Measurements from ENCODE around the gene COA8.

COA8 gene

DNA sequence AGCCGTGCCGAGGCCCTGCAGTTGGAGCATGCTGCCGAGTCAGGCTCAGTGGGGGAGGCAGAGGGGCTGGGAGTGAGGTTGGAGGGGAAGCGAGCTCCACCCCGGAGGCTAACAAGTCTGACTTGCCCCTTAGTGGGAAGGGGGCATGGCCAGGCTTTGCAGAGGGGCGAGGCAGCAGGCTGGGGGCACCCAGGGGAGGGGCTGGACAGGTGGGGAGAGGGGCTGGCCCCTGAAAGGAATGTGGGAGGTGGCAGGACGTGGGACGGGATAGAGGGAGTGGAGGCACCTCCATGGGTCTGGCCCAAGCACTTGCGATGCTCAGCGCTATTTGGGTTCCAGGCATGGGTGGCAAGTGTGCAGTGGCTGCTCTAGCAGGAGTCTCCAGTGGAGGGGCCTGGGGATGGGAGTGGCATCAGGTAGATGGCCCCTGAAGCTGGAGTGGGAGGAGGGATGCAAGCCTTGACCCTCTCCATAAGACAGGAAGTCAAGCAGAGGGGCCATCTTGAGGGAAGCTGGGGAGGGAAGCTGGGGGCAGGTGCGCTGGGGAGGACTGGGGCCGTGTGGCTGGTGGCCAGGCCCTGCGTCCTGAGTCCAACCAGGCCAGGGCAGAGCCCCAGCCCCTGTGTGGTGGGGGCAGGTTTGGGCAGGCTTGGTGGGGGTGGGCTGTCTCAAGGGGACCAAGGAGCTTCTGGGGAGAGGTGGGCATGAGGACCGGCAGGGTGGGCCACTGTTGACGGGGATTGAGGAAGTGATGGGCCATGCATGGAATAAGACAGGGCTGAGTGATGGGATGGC lies 31.1 kb upstream of the COA8 start:
- peak overlapping the region in 1 of 10 experiments; percentile 11; a peak in 1 of 20 replicates for H3K4me3 ChIP-seq
- H4K20me1 ChIP-seq = peaks cover 0 to 76% (median 71%) of the 10 kb centered on the region in 11 experiments; a peak in 20 of 22 replicates
- H3K4me2 ChIP-seq = peak overlapping the region in 9 of 11 experiments; percentile 10 to 99 (median 97); a peak in 9 of 22 replicates
- no peak for TF ChIP-seq Cebpa-rat (IDR thresholded peaks at IDR 0.05)
- H3K9me3 ChIP-seq (replicated peaks in 1 of 11) = no peaks in the 10 kb centered on the region
- peak overlapping the region in 1 of 11 experiments; percentile 5; a peak in 1 of 22 replicates for H3K9ac ChIP-seq
- H3K36me3 ChIP-seq = peaks cover 14 to 68% (median 60%) of the 10 kb centered on the region in 11 experiments; a peak in 21 of 22 replicates
- no peak overlapping the region for H3K27ac ChIP-seq
- H3K4me1 ChIP-seq = peaks cover 41 to 69% (median 44%) of the 10 kb centered on the region in 10 experiments
- H3K27me3 ChIP-seq = no peaks in the 10 kb centered on the region

DNA sequence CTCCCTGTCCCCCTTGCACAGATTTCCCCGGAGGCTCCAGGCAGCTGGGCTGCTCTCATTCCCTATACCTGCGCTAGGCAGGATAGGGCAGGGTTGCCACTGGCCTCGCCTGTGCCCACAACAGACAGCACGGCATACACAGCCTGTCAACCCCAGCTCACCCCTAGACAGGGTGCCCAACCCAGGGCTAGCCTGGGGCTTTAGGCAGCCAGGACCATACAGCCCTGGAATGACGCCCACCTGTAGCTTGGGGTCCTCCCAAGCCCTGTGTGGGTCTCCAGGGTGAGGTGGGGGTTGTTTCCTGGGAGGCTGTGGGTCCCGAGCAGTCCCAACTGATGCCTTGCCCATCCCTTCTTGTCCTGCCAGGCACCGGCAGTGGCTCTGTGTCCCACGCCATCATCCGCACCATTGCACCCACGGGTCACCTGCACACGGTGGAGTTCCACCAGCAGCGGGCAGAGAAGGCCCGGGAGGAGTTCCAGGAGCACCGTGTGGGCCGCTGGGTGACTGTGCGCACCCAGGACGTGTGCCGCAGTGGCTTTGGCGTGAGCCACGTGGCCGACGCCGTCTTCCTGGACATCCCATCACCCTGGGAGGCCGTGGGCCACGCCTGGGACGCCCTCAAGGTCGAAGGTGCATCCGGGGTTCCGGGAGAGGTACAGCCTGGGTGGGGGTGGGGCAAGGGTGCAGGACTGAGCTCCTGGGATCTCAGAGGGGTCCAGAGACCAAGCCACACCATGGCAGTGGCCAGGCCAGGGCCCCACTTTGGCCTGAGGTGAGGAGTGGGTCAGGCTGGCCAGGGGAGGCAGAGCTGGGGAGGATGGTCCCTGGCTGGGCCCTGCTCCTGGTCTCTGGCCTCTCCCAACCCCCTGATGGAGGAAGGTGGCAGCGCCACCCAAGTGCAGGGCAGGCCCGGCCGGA lies 30.3 kb upstream of the COA8 start:
- H3K9ac ChIP-seq = peak overlapping the region in 3 of 11 experiments; percentile 7 to 69 (median 61); a peak in 5 of 22 replicates
- TF ChIP-seq Cebpa-rat (IDR thresholded peaks at IDR 0.05) = no peak
- no peaks in the 10 kb centered on the region for H3K9me3 ChIP-seq (replicated peaks in 1 of 11)
- H3K4me2 ChIP-seq = peak overlapping the region in 3 of 11 experiments; percentile 12 to 86 (median 77); a peak in 4 of 22 replicates
- H4K20me1 ChIP-seq = peaks cover 0 to 83% (median 78%) of the 10 kb centered on the region in 11 experiments; a peak in 18 of 22 replicates
- H3K36me3 ChIP-seq = peaks cover 14 to 77% (median 64%) of the 10 kb centered on the region in 11 experiments; a peak in 21 of 22 replicates
- peak overlapping the region in 1 of 11 experiments; percentile 38; a peak in 1 of 22 replicates for H3K27ac ChIP-seq
- H3K27me3 ChIP-seq = no peaks in the 10 kb centered on the region
- peaks cover 33 to 60% (median 35%) of the 10 kb centered on the region in 10 experiments for H3K4me1 ChIP-seq
- H3K4me3 ChIP-seq = no peak overlapping the region

DNA sequence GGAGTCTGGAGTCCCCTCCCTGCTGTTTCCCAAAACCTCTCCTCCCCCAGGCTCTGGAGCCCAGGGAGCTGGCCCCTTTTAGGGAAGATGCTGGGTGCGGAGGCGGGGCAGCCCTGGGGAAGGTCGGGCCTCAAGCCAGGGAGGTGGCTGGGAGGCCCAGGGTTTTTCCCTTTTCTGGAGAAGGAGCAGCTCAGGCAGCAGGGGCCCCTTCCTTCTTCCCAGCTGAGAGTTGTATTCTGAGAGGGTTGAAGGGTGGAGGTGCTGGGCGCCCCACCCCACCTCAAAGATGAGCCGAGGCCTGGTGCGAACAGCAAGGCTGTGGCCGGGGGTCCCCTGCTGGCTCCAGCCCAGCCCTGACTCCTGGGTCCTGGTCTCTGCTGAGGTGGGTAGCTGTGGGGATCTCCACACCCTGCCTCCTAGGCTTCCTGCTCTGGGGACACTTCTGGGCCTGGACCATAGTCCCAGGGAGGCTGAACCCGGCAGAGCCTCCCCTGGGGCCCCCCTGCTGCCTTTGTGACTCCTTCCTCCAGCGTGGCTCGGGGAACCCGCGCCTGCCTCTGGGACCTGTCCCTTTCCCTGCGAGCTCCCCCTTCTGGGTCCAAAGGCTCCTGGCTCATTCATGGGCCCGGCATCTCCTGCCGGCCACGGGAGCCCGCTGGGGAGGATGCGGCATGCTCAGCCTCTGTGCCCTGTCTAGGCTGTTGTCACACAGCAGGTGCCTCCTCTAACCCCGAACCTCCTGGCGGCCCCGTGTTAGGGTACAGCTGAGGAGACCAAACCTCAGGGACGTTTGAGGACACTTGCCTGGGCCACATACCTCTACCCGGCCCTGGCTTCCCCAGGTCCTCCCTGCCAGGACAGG lies 29.4 kb upstream of the COA8 start:
- Histone ChIP-seq H3K4me3 (no peak overlapping the region), H3K9ac (peak overlapping the region in 3 of 11 experiments; percentile 7 to 69 (median 61); a peak in 5 of 22 replicates), H3K4me1 (peaks cover 29 to 51% (median 33%) of the 10 kb centered on the region in 10 experiments), H3K36me3 (peaks cover 14 to 80% (median 64%) of the 10 kb centered on the region in 11 experiments; a peak in 21 of 22 replicates), H3K4me2 (peak overlapping the region in 3 of 11 experiments; percentile 12 to 86 (median 77); a peak in 4 of 22 replicates), H3K9me3 (replicated peaks in 1 of 11) (no peaks in the 10 kb centered on the region), H4K20me1 (peaks cover 0 to 92% (median 87%) of the 10 kb centered on the region in 11 experiments; a peak in 18 of 22 replicates), H3K27ac (peak overlapping the region in 1 of 11 experiments; percentile 38; a peak in 1 of 22 replicates), H3K27me3 (no peaks in the 10 kb centered on the region)
- no peak for TF ChIP-seq Cebpa-rat (IDR thresholded peaks at IDR 0.05)

DNA sequence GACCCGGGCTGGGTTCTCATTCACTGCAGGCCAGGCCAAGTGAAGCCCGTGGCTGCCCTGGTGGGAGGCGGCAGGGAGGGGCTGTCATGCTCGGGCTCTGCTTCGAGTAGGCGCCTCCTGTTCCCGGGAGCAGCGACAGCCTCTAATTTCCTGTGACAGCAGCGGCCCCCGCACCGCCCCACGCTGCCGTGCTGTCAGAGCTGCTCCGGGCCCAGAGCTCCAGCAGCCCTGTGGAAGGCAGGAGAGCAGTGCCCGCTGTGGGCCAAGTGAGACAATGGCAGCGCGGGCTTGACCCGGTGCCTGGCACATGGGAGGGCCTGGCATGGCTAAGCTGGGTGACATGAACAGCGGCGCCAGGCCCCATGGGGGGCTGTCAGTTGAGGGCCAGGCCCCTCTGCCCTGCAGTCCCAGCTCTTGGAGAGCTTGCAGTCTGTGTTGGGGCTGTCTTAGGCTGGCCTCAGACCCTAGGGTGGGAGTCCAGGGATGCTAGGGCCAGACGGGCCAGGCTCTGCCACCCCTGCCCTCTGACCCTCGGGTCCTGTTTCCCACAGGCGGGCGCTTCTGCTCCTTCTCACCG lies 28.7 kb upstream of the COA8 start:
- H3K27ac ChIP-seq = peak overlapping the region in 1 of 11 experiments; percentile 38; a peak in 1 of 22 replicates
- peak overlapping the region in 2 of 11 experiments; percentile 61 to 69; a peak in 2 of 22 replicates for H3K9ac ChIP-seq
- peaks cover 31 to 47% (median 35%) of the 10 kb centered on the region in 10 experiments for H3K4me1 ChIP-seq
- H3K4me3 ChIP-seq = no peak overlapping the region
- no peak for TF ChIP-seq Cebpa-rat (IDR thresholded peaks at IDR 0.05)
- H3K9me3 ChIP-seq (replicated peaks in 1 of 11) = no peaks in the 10 kb centered on the region
- H3K4me2 ChIP-seq = peak overlapping the region in 2 of 11 experiments; percentile 77 to 86; a peak in 2 of 22 replicates
- peaks cover 14 to 80% (median 64%) of the 10 kb centered on the region in 11 experiments; a peak in 21 of 22 replicates for H3K36me3 ChIP-seq
- H3K27me3 ChIP-seq = no peaks in the 10 kb centered on the region
- H4K20me1 ChIP-seq = peaks cover 0 to 99% (median 93%) of the 10 kb centered on the region in 11 experiments; a peak in 18 of 22 replicates

DNA sequence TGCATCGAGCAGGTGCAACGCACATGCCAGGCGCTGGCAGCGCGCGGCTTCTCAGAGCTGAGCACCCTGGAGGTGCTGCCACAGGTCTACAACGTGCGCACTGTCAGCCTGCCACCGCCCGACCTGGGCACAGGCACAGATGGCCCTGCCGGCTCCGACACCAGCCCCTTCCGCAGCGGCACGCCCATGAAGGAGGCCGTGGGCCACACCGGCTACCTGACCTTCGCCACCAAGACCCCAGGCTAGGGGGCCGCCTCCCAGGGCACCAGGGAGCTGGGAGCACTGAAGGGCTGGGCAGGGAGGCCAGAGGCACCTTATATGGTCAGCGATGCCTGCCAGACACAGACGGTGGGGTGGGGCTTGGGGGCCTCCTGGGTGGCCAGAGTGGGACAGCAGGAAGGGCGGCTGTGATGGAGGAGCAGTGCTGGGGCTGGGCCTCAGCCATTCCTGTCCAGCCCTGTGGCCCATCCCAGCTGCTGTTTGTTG lies 28.1 kb upstream of the COA8 start:
- Histone ChIP-seq H3K9me3 (replicated peaks in 1 of 11) (no peaks in the 10 kb centered on the region), H3K36me3 (peaks cover 14 to 80% (median 64%) of the 10 kb centered on the region in 11 experiments; a peak in 21 of 22 replicates), H3K27ac (no peak overlapping the region), H3K4me2 (no peak overlapping the region), H3K4me3 (no peak overlapping the region), H4K20me1 (peaks cover 0 to 100% (median 98%) of the 10 kb centered on the region in 11 experiments; a peak in 19 of 22 replicates), H3K27me3 (no peaks in the 10 kb centered on the region), H3K9ac (no peak overlapping the region), H3K4me1 (peaks cover 33 to 46% (median 38%) of the 10 kb centered on the region in 10 experiments)
- no peak for TF ChIP-seq Cebpa-rat (IDR thresholded peaks at IDR 0.05)

DNA sequence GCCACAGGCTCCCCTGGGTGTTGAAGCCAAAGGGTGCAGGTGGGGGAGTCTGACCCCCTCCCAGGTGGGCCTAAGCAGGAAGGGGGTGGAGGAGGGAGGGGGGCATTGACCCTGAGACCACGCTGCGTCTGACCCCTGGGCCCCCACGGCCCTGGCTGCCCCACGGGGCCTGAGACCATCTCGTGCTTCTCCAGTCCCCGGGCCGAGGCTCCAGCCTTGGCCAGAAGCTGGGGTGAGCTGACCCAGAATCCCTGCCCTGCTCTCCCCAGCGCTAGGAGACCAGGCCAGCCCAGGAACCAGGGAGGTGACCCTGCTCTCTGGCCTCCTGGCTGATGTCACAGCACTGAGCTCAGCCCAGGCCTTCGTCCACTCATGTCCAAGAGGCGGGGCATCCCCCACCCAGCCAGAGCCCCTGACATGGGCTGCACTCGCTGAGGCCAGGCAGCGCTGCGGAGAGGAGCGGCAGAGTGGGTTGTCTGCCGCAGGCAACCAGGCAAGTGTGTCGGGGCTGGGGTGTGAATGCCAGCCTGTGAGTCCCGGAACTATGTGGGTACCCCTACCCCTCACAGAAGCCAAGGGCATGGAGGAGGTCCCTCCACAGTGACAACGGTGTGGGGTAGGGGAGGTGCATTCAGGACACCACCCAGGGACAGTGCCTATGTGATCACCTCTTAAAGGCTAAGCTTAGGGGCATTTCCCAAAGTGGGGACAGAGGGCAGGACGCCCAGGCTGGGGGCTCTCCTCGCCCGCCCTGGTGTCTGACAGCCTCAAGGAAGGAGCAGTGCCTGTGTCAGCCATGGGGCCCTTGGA lies 27.5 kb upstream of the COA8 start:
- peaks cover 0 to 99% (median 95%) of the 10 kb centered on the region in 11 experiments; a peak in 20 of 22 replicates for H4K20me1 ChIP-seq
- H3K27me3 ChIP-seq = peaks cover 0 to under 1% (median 0%) of the 10 kb centered on the region in 11 experiments; a peak in 1 of 22 replicates
- H3K9me3 ChIP-seq (replicated peaks in 1 of 11) = no peaks in the 10 kb centered on the region
- TF ChIP-seq Cebpa-rat (IDR thresholded peaks at IDR 0.05) = no peak
- no peak overlapping the region for H3K9ac ChIP-seq
- H3K27ac ChIP-seq = no peak overlapping the region
- H3K36me3 ChIP-seq = peaks cover 14 to 75% (median 58%) of the 10 kb centered on the region in 11 experiments; a peak in 21 of 22 replicates
- no peak overlapping the region for H3K4me3 ChIP-seq
- H3K4me1 ChIP-seq = peaks cover 26 to 44% (median 37%) of the 10 kb centered on the region in 10 experiments
- H3K4me2 ChIP-seq = no peak overlapping the region
